Chondrocyte (in vitro differentiated cells): ENCODE results near the gene ITPR1. TPM values are rescaled to one million over a fixed set of nuclear protein-coding genes. Genes with fewer than 3 reads are reported as not detected.

Experiments
- DNase-seq: peaks from one replicate; pipeline ENCODE4 v3.0.0; 2021; ENCODE audit warnings: mixed read lengths, low spot score
- H3K27ac Mint-ChIP-seq: one replicate; pipeline ENCODE4 v1.8.0; 2021; ENCODE audit warnings: mild to moderate bottlenecking, moderate library complexity, mixed read lengths; ENCODE audit not compliant: unreplicated experiment
- H3K27me3 Mint-ChIP-seq: 2 replicates; pipeline ENCODE4 v1.8.0; 2021; ENCODE audit warnings: low read depth, mixed read lengths
- H3K36me3 Mint-ChIP-seq: 2 replicates; pipeline ENCODE4 v1.8.0; 2021; ENCODE audit warnings: low read depth, mixed read lengths
- H3K4me1 Mint-ChIP-seq: 2 replicates; pipeline ENCODE4 v1.8.0; 2021; ENCODE audit warnings: low read depth, mild to moderate bottlenecking, mixed read lengths
- H3K4me3 Mint-ChIP-seq: one replicate; pipeline ENCODE4 v1.8.0; 2021; ENCODE audit warnings: mild to moderate bottlenecking, moderate library complexity, mixed read lengths; ENCODE audit not compliant: unreplicated experiment
- H3K9me3 Mint-ChIP-seq: 2 replicates; pipeline ENCODE4 v1.8.0; 2021; ENCODE audit warnings: low read depth, mixed read lengths
- total RNA-seq: library from RNA; stranded (reverse); gene quantifications from 3 replicates; pipeline ENCODE4 v1.2.1, GENCODE V29; 2021
- TF ChIP-seq, protein P1 (sequence below): fragments of 200-600 bp; sonication (generic); IDR thresholded peaks from 2 replicates; pipeline ENCODE4 v1.5.0; 2021; ENCODE audit warnings: antibody characterized with exemption, mild to moderate bottlenecking, moderate library complexity

The ITPR1 gene
- total RNA-seq, 1 donor from 2014 or later = 45.0 TPM

DNA sequence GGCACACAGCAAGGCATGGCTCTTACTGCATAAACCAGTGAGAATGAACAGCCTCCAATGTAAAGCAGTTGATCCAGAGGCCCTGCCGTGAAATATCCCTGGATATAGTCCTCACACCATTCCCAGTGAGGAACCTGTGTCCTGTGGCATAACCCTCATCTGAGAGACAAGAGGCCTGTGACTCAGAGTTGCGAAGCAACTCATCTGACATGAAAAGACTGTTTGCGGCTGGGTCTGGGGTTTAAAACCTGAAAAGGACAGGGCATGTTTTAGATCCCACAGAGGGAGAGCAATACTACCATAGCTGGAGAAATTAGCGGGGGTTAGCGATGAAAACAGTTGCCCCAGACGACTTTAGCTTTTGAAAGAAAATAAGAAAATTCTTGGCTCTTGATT is 320.8 kb downstream of the ITPR1 start:
- H3K27ac Mint-ChIP-seq = peak overlapping the region; percentile 95
- H3K9me3 Mint-ChIP-seq = peaks cover 14% of the 10 kb centered on the region
- H3K27me3 Mint-ChIP-seq = no peaks in the 10 kb centered on the region
- DNase-seq = no peak
- H3K36me3 Mint-ChIP-seq = peaks cover 29% of the 10 kb centered on the region
- H3K4me3 Mint-ChIP-seq = peak overlapping the region; percentile 46
- TF ChIP-seq, protein P1, sequence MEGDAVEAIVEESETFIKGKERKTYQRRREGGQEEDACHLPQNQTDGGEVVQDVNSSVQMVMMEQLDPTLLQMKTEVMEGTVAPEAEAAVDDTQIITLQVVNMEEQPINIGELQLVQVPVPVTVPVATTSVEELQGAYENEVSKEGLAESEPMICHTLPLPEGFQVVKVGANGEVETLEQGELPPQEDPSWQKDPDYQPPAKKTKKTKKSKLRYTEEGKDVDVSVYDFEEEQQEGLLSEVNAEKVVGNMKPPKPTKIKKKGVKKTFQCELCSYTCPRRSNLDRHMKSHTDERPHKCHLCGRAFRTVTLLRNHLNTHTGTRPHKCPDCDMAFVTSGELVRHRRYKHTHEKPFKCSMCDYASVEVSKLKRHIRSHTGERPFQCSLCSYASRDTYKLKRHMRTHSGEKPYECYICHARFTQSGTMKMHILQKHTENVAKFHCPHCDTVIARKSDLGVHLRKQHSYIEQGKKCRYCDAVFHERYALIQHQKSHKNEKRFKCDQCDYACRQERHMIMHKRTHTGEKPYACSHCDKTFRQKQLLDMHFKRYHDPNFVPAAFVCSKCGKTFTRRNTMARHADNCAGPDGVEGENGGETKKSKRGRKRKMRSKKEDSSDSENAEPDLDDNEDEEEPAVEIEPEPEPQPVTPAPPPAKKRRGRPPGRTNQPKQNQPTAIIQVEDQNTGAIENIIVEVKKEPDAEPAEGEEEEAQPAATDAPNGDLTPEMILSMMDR = no peak
- peaks cover 34% of the 10 kb centered on the region for H3K4me1 Mint-ChIP-seq

DNA sequence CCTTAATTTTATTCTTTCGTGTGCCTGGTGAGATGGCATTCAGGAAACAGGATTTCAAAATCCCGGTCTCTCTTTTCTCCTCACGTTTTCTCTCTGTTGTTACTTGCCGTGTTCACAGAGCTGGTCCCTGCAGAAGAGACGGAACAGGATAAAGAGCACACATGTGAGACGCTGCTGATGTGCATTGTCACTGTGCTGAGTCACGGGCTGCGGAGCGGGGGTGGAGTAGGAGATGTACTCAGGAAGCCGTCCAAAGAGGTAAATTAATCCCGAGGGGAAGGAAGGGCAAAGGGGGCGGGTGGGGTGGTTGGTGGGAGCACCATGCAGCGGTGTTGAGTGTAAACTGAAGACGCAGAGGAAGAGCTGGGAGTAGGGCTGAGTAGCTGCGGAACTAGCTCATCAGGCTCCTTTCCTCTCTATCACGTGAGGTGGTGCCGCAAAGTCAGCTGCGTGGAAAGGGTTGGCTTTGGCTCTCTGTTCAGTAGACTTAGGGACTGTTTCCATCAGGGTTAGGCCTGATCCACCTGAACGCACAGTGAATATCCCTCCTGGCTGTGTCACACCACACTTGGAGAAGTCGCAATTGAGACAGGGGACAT is 321.3 kb downstream of the ITPR1 start:
- TF ChIP-seq, protein P1 = no peak
- Mint-ChIP-seq H3K4me3 (peak overlapping the region; percentile 46), H3K27me3 (no peaks in the 10 kb centered on the region), H3K36me3 (peaks cover 29% of the 10 kb centered on the region), H3K9me3 (peaks cover 14% of the 10 kb centered on the region), H3K27ac (peak overlapping the region; percentile 95), H3K4me1 (peaks cover 35% of the 10 kb centered on the region)
- DNase-seq = no peak

DNA sequence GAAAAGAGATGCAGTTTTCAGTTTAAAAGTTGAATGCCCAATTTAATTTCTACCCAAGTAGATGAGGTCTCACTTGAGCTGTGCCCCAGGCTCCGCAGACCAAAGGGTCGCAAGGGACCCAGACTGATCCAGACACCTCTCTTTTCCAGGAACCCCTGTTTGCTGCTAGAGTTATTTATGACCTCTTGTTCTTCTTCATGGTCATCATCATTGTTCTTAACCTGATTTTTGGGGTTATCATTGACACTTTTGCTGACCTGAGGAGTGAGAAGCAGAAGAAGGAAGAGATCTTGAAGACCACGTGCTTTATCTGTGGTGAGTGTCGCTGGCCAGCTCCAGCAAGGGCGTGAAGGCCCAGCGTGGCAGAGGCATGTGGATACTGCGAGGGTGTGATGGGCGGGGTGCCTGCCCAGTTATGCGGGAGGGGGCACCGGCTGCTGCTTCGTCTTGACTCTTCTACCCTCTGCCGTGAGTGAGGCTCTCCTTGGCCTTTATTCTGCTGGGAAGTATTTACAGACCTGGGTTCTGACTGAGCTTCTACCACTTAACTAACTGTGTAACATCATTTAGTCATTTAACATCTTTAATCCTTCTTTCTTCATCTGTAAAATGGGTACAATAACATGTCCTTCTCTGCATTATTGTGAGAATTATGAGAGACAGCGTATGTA is 321.9 kb downstream of the ITPR1 start:
- Mint-ChIP-seq H3K9me3 (peaks cover 14% of the 10 kb centered on the region), H3K27ac (peak overlapping the region; percentile 95), H3K27me3 (no peaks in the 10 kb centered on the region), H3K4me3 (peak overlapping the region; percentile 46), H3K36me3 (peaks cover 32% of the 10 kb centered on the region), H3K4me1 (peaks cover 37% of the 10 kb centered on the region)
- TF ChIP-seq, protein P1 = no peak
- no peak for DNase-seq

DNA sequence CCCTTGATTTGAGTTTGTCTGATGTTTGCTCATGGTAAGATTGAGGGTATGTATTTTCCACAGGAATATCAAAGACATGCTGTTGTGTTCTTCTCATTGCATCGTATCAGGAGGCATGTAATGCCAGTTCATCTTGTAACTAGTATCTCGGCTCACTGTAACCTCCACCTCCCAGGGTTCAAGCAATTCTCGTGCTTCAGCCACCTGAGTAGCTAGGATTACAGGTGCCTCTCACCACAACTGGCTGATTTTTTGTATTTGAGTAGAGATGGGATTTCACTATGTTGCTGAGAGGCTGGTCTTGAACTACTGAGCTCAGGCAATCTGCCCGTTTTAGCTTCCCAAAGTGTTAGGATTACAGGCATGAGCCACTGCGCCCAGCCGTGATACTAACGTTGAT is 323.2 kb downstream of the ITPR1 start:
- Mint-ChIP-seq H3K4me3 (no peak overlapping the region), H3K27ac (no peak overlapping the region), H3K9me3 (peaks cover 14% of the 10 kb centered on the region), H3K36me3 (peaks cover 32% of the 10 kb centered on the region), H3K27me3 (no peaks in the 10 kb centered on the region), H3K4me1 (peaks cover 38% of the 10 kb centered on the region)
- no peak for DNase-seq
- TF ChIP-seq, protein P1 = no peak

DNA sequence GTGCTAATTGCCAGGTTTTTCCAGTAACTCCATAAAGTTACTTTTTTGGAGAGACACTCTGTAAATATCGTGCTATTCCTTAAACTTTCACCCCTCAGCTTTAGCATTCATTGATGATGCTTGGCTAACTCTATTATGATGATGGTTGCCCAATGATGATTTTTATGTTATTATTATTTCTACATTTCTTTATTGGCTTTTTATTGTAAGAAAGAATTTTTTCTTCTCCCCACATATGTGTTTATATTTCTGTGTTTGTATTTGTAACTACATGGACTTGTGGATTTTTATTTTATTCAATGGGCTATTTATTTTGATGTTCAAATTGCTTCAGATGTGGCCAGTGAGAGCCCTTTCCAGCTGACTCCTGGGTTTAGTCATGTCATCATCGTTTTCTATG is 323.6 kb downstream of the ITPR1 start:
- DNase-seq = no peak
- no peak overlapping the region for H3K4me3 Mint-ChIP-seq
- peaks cover 42% of the 10 kb centered on the region for H3K4me1 Mint-ChIP-seq
- H3K27me3 Mint-ChIP-seq = no peaks in the 10 kb centered on the region
- TF ChIP-seq, protein P1 = no peak
- no peak overlapping the region for H3K27ac Mint-ChIP-seq
- H3K9me3 Mint-ChIP-seq = peaks cover 14% of the 10 kb centered on the region
- H3K36me3 Mint-ChIP-seq = peaks cover 36% of the 10 kb centered on the region
